GM12878 (cell line): Measurements from ENCODE around the gene TMEM174. TPM values are rescaled to one million over a fixed set of nuclear protein-coding genes. Genes with fewer than 3 reads are reported as not detected.
A peak's percentile ranks its signal among the peaks of the same experiment; 100 is the strongest.

Source experiments
- ATF7 ChIP-seq: fragments of 450-650 bp; IDR thresholded peaks from 2 replicates; pipeline ENCODE4 v1.6.1; 2016; ENCODE audit warnings: low read depth, mild to moderate bottlenecking
- BACH1 ChIP-seq: fragments of 450-650 bp; IDR thresholded peaks from 2 replicates; pipeline ENCODE4 v1.6.1; 2017; ENCODE audit warnings: mild to moderate bottlenecking, borderline replicate concordance
- CEBPB ChIP-seq, 2 experiments: fragments of 150-350 bp in 1 of 2; IDR thresholded peaks; 2 replicates each; pipeline ENCODE4 v1.6.1; 2012 to 2014; ENCODE audit warnings: low read depth in 2 of 2, low read length in 2 of 2, borderline replicate concordance in 1 of 2, inconsistent platforms in 1 of 2
- GABPA ChIP-seq: IDR thresholded peaks from 2 replicates; pipeline ENCODE4 v1.6.1; 2014; ENCODE audit warnings: antibody characterized with exemption, low read depth, mild to moderate bottlenecking, inconsistent platforms
- HDGF ChIP-seq: fragments of 450-650 bp; IDR thresholded peaks from 2 replicates; pipeline ENCODE4 v1.6.1; 2016; ENCODE audit warnings: antibody characterized with exemption
- JUND ChIP-seq: IDR thresholded peaks from 2 replicates; pipeline ENCODE4 v1.6.1; 2012; ENCODE audit warnings: low read depth, mild to moderate bottlenecking, low read length, improper control_type of control experiment, moderate library complexity
- MTA2 ChIP-seq: fragments of 450-650 bp; IDR thresholded peaks from 2 replicates; pipeline ENCODE4 v1.6.1; 2016; ENCODE audit warnings: low read depth, mild to moderate bottlenecking, moderate library complexity
- NFIC ChIP-seq: IDR thresholded peaks from 2 replicates; pipeline ENCODE4 v1.6.1; 2012; ENCODE audit warnings: low read depth, mild to moderate bottlenecking, inconsistent platforms, low read length, moderate library complexity
- NR2C2 ChIP-seq: IDR thresholded peaks from 2 replicates; pipeline ENCODE4 v1.6.1; 2011; ENCODE audit warnings: borderline replicate concordance, low read depth; ENCODE audit not compliant: control insufficient read depth, insufficient read length
- PAX5 ChIP-seq: IDR thresholded peaks from 2 replicates; pipeline ENCODE4 v1.6.1; 2011; ENCODE audit warnings: low read depth, low read length, borderline replicate concordance
- RELA ChIP-seq: fragments of 450-650 bp; IDR thresholded peaks from 2 replicates; pipeline ENCODE4 v1.8.0; 2014; ENCODE audit warnings: borderline replicate concordance; ENCODE audit not compliant: partially characterized antibody
- RFX5 ChIP-seq: IDR thresholded peaks from 2 replicates; pipeline ENCODE4 v1.6.1; 2011; ENCODE audit warnings: low read depth, low read length, improper control_type of control experiment
- SPI1 ChIP-seq: IDR thresholded peaks from 2 replicates; pipeline ENCODE4 v1.6.1; 2011; ENCODE audit warnings: low read depth, mild to moderate bottlenecking, low read length, moderate library complexity, borderline replicate concordance; ENCODE audit not compliant: insufficient read depth
- SREBF1 ChIP-seq: IDR thresholded peaks from 2 replicates; pipeline ENCODE4 v1.6.1; 2012; ENCODE audit warnings: mild to moderate bottlenecking, low read length
- STAT1 ChIP-seq: fragments of 450-650 bp; conservative IDR thresholded peaks from 2 replicates; pipeline ENCODE4 v1.6.1; 2014; ENCODE audit warnings: antibody characterized with exemption, mild to moderate bottlenecking
- SUZ12 ChIP-seq: fragments of 200-600 bp; sonication (generic); IDR thresholded peaks from one replicate; pipeline ENCODE4 v1.6.1; 2018; ENCODE audit warnings: antibody characterized with exemption, mild to moderate bottlenecking; ENCODE audit not compliant: unreplicated experiment
- YY1 ChIP-seq: IDR thresholded peaks from 2 replicates; pipeline ENCODE4 v1.6.1; 2011; ENCODE audit warnings: low read depth, mild to moderate bottlenecking, low read length
- ZNF384 ChIP-seq: IDR thresholded peaks from 2 replicates; pipeline ENCODE4 v1.6.1; 2012; ENCODE audit warnings: low read depth, mild to moderate bottlenecking, low read length, improper control_type of control experiment, borderline replicate concordance
- polyA plus RNA-seq, 11 experiments: library from polyadenylated mRNA; depleted of rRNA in 4 of 11; unstranded in 6 of 11; stranded (reverse) in 5 of 11; fragments of >200 nt; fragmentation: Nextera tagmentation in 4 of 11; fragmentation: Illumina TruSeq in 1 of 11; extraction: Ambion mirVana in 4 of 11; extraction: Trizol in 1 of 11; gene quantifications; 1 replicate in 1 of 11; 2 replicates in 10 of 11; pipeline versions ENCODE4 v1.2.1 to v1.2.3, GENCODE V29; 2011 to 2016; ENCODE audit warnings: inconsistent platforms in 2 of 11, missing spikeins in 2 of 11, low read depth in 1 of 11
- total RNA-seq, 4 experiments: library from RNA; depleted of rRNA in 3 of 4; stranded (reverse); fragments of >200 nt in 3 of 4; fragmentation: Illumina TruSeq in 1 of 4; extraction: Trizol in 1 of 4; gene quantifications; 2 replicates each; pipeline versions ENCODE4 v1.2.1 to v1.2.3, GENCODE V29; 2013 to 2021
- TF ChIP-seq, protein P1 (sequence below): fragments of 450-650 bp; IDR thresholded peaks from 2 replicates; pipeline ENCODE4 v1.6.1; 2018; ENCODE audit warnings: borderline replicate concordance, mild to moderate bottlenecking; ENCODE audit not compliant: partially characterized antibody
- TF ChIP-seq, protein P2 (sequence below): IDR thresholded peaks from 2 replicates; pipeline ENCODE4 v1.6.1; 2012; ENCODE audit warnings: improper control_type of control experiment, low read depth, low read length; ENCODE audit not compliant: insufficient replicate concordance
- TF ChIP-seq, protein P3 (sequence below): IDR thresholded peaks from 2 replicates; pipeline ENCODE4 v1.6.1; 2012; ENCODE audit warnings: low read depth, low read length, improper control_type of control experiment
- TF ChIP-seq, protein P4 (sequence below): fragments of 450-650 bp; IDR thresholded peaks from 2 replicates; pipeline ENCODE4 v1.6.1; 2016; ENCODE audit warnings: mild to moderate bottlenecking

The TMEM174 gene
- total and polyA plus RNA-seq, 10 of the 15 experiments (the other 5 are each of a cell fraction or from before 2014, with no cell fraction given), result not detected

DNA sequence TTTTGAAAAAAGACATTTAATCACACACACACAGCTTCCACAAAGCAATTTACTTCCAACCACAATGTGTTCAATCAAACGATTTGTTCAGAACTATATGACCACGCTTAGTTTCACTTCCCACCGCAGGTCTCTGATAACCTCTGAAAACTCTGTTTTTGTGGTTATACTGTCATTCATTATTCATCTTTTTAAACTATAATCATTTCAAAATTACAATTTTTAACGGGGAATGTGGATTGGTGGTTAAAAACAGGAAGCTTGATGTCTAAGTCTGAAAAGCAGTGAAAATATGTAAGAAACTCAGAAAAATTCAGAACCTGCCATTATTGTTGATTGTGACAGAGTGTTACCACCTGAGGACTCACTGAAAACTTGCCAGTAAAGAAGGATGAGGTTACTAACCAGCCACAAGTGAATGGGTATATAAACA is 12.7 kb upstream of the TMEM174 start (continued):
- TF ChIP-seq HDGF, result no peak
- TF ChIP-seq CEBPB (IDR thresholded peaks at IDR 0.05; ENCODE audit: borderline replicate concordance in 1 of 2, low read depth in 2 of 2, low read length in 2 of 2), result peak in 1 of 2 experiments; percentile 84; a peak in 2 of 4 replicates
- TF ChIP-seq ATF7, result peak; percentile 86
- peak; percentile 92 for TF ChIP-seq NFIC
- TF ChIP-seq, protein P1, sequence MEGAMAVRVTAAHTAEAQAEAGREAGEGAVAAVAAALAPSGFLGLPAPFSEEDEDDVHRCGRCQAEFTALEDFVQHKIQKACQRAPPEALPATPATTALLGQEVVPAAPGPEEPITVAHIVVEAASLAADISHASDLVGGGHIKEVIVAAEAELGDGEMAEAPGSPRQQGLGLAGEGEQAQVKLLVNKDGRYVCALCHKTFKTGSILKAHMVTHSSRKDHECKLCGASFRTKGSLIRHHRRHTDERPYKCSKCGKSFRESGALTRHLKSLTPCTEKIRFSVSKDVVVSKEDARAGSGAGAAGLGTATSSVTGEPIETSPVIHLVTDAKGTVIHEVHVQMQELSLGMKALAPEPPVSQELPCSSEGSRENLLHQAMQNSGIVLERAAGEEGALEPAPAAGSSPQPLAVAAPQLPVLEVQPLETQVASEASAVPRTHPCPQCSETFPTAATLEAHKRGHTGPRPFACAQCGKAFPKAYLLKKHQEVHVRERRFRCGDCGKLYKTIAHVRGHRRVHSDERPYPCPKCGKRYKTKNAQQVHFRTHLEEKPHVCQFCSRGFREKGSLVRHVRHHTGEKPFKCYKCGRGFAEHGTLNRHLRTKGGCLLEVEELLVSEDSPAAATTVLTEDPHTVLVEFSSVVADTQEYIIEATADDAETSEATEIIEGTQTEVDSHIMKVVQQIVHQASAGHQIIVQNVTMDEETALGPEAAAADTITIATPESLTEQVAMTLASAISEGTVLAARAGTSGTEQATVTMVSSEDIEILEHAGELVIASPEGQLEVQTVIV, result no peak
- no peak for TF ChIP-seq SREBF1
- TF ChIP-seq JUND, result no peak
- TF ChIP-seq, protein P2, sequence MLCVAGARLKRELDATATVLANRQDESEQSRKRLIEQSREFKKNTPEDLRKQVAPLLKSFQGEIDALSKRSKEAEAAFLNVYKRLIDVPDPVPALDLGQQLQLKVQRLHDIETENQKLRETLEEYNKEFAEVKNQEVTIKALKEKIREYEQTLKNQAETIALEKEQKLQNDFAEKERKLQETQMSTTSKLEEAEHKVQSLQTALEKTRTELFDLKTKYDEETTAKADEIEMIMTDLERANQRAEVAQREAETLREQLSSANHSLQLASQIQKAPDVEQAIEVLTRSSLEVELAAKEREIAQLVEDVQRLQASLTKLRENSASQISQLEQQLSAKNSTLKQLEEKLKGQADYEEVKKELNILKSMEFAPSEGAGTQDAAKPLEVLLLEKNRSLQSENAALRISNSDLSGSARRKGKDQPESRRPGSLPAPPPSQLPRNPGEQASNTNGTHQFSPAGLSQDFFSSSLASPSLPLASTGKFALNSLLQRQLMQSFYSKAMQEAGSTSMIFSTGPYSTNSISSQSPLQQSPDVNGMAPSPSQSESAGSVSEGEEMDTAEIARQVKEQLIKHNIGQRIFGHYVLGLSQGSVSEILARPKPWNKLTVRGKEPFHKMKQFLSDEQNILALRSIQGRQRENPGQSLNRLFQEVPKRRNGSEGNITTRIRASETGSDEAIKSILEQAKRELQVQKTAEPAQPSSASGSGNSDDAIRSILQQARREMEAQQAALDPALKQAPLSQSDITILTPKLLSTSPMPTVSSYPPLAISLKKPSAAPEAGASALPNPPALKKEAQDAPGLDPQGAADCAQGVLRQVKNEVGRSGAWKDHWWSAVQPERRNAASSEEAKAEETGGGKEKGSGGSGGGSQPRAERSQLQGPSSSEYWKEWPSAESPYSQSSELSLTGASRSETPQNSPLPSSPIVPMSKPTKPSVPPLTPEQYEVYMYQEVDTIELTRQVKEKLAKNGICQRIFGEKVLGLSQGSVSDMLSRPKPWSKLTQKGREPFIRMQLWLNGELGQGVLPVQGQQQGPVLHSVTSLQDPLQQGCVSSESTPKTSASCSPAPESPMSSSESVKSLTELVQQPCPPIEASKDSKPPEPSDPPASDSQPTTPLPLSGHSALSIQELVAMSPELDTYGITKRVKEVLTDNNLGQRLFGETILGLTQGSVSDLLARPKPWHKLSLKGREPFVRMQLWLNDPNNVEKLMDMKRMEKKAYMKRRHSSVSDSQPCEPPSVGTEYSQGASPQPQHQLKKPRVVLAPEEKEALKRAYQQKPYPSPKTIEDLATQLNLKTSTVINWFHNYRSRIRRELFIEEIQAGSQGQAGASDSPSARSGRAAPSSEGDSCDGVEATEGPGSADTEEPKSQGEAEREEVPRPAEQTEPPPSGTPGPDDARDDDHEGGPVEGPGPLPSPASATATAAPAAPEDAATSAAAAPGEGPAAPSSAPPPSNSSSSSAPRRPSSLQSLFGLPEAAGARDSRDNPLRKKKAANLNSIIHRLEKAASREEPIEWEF, result peak; percentile 79
- 0 out of 2 replicates have a peak, but pooled peaks have one; percentile 16 for TF ChIP-seq GABPA
- 0 out of 2 replicates have a peak, but pooled peaks have one; percentile 12 for TF ChIP-seq ZNF384
- no peak for TF ChIP-seq RELA
- 0 out of 2 replicates have a peak, but pooled peaks have one; percentile 20 for TF ChIP-seq BACH1
- TF ChIP-seq SPI1, result peak; percentile 52
- TF ChIP-seq, protein P3, sequence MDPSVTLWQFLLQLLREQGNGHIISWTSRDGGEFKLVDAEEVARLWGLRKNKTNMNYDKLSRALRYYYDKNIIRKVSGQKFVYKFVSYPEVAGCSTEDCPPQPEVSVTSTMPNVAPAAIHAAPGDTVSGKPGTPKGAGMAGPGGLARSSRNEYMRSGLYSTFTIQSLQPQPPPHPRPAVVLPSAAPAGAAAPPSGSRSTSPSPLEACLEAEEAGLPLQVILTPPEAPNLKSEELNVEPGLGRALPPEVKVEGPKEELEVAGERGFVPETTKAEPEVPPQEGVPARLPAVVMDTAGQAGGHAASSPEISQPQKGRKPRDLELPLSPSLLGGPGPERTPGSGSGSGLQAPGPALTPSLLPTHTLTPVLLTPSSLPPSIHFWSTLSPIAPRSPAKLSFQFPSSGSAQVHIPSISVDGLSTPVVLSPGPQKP, result no peak
- no peak for TF ChIP-seq YY1
- TF ChIP-seq SUZ12, result no peak
- TF ChIP-seq, protein P4, sequence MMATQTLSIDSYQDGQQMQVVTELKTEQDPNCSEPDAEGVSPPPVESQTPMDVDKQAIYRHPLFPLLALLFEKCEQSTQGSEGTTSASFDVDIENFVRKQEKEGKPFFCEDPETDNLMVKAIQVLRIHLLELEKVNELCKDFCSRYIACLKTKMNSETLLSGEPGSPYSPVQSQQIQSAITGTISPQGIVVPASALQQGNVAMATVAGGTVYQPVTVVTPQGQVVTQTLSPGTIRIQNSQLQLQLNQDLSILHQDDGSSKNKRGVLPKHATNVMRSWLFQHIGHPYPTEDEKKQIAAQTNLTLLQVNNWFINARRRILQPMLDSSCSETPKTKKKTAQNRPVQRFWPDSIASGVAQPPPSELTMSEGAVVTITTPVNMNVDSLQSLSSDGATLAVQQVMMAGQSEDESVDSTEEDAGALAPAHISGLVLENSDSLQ, result peak; percentile 66
- peak; percentile 100 for TF ChIP-seq MTA2
- TF ChIP-seq STAT1, result no peak
- peak; percentile 72; the same call in 1 of the 2 replicates for TF ChIP-seq PAX5
- TF ChIP-seq NR2C2, result no peak
- no peak for TF ChIP-seq RFX5
